HG02623 (cell line): ENCODE measurements around the gene LBR.

Source experiments
- ATAC-seq: cut with Tn5 transposase; IDR thresholded peaks from one replicate; pipeline ENCODE4 v1.9.1; 2021; ENCODE audit warnings: moderate library complexity; ENCODE audit not compliant: unreplicated experiment

Gene LBR

DNA sequence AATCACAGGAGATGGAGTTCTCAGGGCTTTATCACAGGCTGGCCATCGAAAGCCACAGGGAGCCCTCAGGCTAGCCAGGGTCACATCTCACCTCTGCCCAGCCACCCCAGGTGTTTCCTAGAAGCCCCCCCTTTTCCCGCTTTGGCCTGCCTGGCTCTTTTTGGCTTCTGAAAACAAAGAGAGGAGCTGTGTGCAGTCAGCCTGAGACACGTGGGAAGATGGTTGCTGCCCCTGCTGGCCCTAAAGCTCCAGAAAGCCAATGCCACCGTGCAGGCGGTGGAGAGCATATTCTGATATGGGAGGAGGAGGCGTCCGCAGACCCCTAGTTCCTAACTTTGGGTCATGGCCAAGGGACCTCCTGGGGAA, 18.7 kb upstream of the LBR start:
- no peak for ATAC-seq

DNA sequence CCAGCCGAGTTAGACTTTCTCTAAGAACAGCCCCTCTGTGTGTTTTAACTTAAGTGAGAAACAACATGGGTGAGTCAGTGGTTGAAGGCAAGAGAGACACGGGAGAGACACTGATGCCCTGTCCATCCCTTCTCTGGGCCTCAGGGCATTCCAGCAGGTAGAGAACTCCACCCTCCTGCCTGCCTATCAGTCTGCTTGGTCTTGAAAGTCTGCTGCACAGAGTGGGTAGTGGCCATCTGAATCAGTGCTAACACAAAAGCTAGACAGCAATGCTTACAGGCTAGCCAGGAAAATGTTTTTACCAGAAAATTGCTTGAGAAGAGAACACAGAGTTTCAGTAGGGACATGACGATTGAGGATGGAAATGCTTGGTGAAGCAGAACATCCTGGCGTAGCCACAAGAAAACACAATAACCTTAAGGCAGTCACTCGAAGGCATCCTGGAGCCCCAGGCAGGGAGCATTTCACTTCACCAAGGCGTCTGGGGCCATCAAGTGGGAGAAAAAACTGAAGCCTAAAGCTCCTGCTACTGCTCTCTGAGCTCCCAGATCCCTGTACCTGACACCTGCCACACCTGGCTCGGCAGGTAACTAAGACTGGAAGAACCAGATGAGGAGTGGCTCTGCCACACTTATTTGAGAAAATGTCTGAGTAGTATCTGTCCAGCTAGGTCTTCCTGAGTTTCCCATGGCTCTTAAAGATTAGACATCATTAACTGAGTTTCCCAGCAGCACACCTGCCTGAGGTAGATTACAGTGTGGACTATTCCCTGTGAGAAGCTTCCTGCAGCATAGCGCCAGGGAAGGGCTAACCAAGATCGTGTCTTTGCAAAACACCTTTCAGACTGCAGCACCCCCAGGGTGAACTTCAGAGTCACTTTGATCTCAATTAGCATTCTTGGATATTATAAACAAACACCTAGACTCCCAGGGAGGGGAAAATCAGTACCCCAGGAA, 18.1 kb upstream of the LBR start:
- ATAC-seq, result no peak

DNA sequence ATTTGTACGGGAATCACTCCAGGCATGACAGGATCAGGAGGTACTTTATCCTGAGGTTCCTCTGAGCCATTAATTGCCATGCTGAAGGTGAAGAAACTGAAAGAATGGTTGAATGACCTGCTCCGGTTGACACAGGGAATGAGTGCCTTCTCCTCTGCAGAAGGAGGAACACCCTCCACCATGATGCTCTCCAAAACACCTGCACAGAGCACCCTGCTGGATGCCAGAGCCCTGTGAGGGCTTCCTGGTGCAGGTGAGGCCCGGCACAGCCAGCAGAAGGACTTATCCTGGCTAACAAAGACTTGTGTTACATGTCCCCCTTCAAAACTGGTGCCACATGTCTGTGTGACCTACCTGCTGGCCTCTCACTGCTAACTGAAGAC, 14.3 kb upstream of the LBR start:
- ATAC-seq, result no peak

DNA sequence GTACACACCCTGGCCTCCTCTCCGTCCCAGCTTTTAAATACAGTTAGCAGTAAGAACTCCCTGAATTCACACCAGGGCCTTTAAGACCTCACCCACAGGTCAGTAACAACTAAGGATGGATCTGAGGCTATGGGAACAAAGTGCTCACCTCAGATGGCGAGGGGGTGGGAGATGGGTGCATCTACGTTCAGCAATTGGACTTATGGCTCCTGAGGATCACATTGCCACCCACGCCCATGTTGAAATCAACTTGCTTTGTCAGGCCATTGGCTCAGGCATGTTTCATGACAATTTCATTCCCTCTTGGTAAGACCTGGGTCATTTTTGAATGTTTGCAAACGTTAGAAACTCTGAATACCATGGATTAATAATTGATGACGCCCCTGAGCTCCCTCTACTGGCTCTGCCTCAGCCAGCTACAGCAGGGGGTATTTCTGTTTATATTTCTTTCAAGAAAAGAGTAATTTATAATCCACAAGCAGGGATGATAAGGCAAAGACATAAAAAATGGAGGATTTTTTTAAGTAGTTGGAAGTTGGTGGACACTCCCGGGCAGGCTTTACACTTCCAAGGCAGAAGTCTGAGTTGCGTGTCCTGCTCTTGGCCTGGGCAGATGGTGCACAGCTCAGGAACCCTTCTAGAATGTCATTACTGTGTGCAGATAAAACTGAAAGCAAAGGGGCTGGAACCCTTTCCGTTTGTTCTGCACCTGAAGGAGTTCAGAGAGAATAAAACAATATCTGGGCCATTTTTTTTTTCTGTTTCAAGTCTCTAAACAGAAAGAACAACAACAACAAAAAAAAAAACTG, 13.7 kb upstream of the LBR start:
- ATAC-seq, result peak; percentile 32

DNA sequence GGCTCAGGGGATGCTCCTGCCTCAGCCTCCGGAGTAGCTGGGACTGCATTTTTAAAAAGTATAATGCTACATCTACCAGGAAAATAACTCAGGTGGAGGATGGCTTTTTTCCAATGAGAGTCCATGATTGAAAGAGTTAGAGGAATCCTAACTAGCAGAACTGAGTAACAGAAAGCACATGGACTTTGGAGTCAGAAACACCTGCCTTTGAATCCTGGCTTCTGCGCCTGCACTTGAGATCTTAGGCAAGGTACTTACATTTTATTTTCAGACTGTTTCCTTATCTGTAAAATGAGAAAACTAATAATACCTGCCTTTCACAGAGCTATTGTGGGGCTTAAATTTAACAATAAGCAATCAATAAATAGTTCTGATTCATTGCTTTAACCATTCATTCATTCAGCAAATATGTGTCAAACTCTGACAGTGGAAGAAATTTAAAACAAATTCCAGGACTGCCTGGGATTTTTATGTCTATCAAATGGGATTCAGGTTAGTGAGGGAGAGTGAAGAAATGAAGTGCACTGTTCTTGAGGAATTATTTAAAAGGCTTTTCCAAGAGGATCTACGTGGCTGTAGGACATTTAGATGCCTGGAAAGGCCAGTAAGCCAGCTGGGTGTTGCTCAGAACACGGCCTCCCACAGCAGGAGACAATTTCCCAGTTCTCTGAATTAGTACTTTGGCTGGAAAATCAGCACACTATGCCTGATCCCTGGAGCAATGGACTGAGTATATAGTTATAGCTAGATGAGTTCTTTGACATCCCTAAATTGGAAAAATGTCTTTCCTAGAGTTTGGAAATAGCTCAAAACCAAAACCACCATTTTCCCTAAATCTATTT, 12.8 kb upstream of the LBR start:
- ATAC-seq, result no peak

DNA sequence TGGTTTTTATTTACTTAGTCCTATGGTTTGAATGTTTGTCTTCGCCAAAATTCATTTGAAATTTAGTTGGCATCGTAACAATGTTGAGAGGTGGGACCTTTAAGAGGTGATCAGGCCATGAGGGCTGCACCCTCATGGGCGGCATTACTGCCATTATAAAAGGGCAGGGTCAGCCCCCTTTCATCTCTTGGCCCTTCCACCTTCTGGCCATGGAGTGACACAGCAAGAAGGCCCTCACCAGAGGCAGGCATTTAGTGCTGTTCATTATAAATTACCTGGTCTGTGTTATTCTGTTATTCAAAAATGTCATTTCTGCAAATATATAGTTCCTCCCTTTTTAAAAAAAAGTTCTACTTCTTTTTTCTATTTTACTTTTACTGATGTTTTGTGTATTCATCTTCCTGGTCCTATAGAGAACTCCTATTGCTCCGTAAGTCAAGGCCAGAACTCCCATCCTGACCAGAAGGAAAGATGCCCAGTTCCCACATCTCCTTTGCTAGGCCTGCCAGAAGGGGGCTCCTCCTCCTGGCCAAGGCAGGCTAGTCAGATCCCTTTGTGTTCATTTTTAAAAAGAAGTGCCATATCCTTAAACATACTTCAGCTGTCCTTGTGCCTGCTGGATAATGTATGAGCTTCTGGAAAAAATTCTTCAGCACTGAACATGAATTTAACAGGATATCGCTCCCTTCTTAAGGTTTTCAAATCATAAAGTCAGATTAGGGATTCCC, 10.0 kb upstream of the LBR start:
- ATAC-seq, result no peak

DNA sequence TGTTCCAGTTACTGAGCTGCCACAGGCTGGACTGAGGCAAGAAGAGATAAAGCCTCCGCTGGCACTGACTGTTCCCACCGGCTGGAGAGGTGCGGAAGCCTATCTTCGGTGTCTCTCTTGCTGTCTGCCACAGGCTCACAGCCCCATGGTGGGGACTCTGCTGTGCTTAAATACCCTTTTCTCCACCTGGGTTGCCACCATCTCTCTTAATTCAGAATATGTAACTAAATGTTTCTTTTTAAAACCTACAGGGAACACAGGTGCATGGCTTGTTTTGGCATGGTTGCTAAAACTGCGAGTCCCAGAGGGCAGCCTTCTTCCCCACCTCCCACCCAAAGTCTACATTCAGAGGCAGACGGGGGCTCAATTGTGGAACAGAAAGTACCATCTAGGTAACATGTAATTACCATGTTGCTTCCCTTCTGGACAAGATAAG, 8.1 kb upstream of the LBR start:
- ATAC-seq, result peak; percentile 70

DNA sequence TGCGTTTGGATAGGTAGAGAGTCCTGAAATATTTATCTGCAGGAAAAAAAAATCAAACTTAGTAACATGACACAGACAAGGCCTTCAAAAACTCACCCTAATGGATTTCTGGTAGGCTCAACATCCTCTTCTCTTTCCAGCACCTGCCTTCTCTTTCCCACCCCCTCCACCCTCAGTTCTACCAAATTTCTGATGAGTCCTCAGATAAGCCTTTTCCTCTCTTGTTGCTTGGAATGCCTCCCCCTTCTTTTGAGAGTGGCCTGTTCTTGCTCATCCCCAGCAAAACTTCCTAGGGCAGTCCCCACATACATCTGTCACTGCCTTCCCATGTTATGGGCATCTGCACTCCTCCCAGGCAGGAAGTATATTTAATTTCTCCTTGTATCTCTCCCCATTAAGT, 7.6 kb upstream of the LBR start:
- no peak for ATAC-seq

DNA sequence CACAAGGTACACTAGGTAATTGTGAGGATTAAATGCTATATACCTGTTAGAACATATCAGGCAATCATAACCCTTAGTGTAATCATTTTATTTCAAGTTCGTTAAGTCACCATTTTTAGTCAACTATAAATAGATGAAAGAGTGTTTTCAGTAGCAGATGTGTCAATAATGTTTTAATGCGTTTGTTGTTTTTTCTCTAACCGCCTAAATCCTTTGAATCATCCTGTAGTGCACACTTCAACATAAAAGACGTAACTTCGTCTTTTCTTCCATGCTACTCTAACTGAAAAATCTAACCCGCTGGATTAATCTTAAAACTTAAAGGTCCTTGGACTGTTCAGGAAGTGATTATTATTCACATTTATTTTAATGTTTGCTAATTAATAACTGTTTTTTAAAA, 7.2 kb upstream of the LBR start:
- no peak for ATAC-seq

DNA sequence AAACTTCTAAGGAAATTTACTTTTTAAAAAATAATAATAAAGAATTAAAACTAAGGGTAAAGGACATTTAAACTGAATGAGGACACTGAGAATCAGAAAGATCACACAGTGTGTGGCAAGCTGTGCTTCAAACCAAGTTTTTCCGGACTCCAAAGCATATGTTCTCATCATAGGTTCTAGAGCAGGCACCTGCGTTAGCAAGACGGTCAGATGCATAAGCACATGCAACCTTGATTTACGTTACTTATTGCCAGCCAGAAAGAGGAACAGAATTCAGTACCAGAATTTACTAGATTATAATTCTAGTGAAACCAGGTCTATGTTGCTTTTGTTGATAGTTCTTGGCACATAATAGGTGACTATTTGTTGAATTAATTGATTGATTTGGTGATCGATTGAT, 6.2 kb upstream of the LBR start:
- ATAC-seq, result no peak

DNA sequence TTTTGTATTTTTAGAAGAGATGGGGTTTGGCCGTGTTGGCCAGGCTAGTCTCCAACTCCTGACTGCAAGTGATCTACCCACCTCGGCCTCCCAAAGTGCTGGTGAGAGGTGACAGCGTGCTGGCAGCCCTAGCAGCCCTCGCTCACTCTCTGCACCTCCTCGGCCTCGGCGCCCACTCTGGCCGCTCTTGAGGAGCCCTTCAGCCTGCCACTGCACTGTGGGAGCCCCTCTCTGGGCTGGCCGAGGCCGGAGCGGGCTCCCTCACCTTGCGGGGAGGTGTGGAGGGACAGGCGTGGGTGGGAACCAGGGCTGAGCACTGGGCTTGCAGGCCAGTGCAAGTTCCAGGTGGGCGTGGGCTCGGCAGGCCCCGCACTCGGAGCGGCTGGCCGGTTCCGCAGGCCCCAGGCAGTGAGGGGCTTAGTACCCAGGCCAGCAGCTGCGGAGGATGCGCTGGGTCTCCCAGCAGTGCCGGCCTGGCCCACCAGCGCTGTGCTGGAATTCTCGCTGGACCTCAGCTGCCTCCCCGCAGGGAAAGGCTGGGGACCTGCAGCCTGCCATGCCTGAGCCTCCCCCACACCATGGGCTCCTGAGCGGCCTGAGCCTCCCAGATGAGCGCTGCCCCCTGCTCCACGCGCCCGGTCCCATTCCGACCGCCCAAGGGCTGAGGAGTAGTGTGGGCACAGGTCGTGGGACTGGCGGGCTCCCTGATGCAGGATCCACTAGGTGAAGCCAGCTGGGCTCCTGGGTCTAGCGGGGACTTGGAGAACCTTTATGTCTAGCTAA, 3.4 kb upstream of the LBR start:
- no peak for ATAC-seq

DNA sequence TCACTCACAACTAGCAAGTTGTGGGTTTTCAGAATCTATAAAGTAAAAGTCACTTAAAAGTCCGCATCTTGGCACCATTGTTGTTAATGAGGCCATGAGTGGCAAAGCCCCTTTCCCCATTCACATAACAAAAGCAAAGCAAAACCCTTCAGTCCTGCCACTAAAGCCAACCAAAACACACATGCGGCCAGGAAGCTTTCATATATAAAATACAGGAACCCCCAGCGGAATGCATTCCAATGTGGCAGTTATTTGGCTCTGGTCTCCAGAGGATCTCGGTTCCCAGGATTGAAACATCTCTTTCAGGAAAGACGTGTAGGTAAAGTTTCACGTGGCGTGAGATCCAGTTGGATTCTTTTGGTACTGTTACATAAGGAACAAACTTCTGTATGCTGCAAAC, 2.5 kb upstream of the LBR start:
- ATAC-seq, result no peak

DNA sequence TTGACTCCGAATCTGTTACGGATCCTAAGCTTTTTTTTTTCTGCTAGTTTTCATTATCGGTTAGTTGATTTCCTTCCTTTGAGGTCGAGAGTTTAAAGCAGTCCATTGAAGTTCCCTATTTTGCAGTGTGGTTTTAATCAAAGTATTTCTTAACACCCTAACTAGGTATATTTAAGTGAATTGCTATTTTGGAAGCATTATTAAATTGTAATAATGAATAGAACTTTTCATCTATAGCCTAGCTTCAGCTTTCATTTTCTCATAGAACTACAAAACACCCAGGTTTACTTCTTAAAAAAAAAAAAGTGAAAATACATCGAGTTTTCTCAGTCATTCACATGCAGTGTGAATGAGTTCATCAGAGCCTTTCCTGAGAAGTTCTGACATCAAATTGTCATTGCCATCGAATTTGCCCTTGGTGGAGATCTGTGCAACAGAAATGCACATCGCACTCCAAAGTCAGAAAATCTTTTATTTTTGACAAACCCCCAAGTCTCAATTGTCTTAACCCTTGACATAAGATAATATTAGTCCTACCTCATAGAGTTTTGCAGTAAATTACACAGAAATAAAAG, 1.1 kb upstream of the LBR start:
- ATAC-seq, result peak; percentile 1

DNA sequence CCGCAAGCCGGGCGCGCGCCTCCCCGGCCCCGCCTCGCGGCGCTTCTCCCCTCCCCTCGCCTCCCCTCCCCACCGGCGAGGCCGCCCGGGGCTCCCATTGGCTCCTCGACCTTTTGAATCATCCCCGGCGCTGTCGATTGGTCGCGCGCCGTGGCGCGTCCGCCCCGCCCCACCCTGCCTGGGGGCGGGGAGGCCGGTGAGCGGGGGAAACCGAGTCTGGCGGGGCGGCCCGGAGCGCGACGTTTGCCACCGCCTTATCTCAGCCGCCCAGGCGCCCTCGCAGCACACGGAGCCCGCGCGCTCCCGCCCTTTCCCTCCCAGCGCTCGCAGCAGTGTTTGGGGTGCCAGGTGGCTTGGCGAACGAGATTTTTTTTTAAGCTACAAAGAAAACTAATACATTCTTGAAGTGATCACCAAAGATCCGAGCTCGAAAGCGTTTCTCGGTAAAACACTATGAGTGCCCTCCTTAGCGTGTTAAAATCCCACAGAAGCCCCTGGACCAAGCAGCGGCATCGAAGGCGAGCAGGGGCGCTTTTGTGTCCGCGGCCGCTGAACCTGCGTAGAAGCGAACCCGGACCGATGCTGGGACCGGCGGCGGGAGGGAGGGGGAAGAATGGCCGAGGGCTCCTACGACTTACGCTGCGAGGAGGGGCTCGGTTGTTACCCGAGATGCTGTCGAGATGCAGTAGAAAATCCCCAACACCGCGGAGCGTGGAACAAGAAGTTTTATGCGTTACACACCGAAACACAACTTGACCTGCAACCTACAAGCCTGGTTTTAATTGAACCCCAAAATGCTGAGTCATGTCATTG, 436 bp upstream of the LBR start:
- peak; percentile 89 for ATAC-seq

DNA sequence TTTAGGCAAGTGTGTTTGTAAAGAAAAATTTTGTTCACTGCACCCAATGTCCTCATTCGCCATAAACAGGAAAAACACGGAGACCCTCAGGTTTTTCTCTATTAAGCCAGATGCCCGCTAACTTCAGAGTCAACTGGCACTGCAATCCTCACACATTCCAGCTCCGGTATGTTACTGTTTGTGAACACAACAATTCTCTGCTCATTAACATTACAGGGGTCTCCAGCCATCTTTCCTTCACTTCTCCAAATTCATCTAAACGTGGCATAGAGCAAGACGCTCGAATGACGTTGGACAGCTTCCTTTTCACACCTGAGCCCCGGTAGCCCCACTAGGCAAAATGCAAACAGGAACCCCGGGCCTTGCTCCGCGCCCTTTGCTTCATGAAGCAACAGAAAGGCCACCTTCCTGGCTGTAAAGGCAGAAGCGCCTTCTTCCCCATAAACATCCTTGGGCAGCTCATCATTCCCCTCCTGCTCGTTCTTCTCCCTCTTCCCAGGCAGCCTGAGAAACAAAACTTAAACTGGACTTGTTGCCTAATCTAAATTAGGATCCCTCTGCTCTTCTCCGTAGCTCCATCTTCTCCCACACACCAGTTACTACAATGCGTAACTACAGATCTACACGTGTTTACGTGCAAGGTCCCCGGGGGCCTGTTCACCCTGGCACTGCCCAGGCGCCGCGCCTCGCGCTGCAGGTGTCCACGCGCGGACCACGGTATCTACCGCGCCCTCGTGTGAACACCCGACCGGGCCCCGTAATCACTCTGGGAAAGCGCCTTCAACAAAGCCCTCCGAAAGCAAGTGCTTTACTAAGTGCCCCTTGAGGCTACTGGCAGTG, 1.2 kb downstream of the LBR start:
- no peak for ATAC-seq

DNA sequence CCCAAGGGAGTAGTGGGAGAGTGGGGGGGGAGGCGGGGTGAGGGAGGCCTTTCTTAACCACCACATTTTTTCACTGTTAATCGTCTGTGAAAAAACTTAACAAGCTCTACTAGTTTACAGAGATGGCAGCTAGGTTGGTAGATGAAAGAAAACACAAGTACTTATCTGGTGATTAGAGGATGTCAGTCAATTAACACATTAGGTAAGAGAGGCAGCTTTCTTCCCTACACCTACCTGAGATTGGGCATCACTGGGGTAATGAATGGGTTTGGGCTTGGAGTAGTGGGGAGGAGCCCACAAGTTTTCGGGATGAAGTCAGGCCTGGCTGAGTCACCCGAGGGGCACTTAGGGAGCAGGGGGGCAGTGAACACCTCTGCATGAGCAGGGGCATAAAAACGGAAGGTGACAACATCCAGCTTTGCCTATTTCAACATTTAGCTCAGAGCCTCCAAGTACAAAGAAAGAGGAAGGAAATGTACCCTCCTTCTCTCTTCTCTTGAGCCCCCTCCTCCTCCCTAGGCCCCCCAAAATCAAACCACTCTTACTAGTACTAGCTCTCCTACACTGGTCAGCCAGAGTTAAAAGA, 2.5 kb downstream of the LBR start:
- no peak for ATAC-seq

DNA sequence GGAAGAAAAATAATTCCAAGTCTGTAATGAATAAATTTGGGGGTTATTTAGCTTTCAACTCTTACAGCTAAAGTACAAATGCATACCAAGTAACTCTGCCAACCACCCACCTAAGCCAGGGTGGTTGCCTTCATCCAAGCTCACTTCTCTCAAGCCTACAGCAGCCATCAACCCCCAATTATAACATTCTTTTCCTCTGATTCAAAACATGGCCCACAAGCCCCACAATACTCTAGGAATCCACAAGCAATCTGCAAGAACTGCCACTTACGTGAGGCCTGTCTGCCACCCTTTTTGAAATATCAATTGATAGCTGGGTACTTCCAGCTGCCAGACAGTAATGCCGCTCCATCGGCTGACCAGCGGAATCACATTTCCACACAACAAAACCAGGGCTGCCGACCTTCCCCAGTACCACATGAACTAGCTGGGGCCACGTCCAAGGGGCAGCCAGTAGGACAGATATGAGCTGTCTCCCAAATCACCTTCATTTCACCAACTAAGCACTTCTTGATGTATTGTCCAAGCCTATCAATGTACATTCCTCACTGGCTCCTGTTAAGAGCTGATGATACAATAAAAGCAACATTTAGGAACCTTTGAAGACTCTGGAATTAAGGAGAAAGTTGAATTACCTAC, 3.2 kb downstream of the LBR start:
- no peak for ATAC-seq
